Stimulated activated CD4-positive, alpha-beta T cell treated with anti-CD3 and anti-CD28 coated beads, Interleukin-15, amount 100 ng/mL, for 48 hours (primary cell): ENCODE data around the gene WAPL.

ENCODE experiments used
- DNase-seq, 2 donors: peaks; one replicate each; pipeline ENCODE4 v3.0.0-alpha.2; 2020; ENCODE audit warnings: low read depth in 2 of 2

WAPL gene

DNA sequence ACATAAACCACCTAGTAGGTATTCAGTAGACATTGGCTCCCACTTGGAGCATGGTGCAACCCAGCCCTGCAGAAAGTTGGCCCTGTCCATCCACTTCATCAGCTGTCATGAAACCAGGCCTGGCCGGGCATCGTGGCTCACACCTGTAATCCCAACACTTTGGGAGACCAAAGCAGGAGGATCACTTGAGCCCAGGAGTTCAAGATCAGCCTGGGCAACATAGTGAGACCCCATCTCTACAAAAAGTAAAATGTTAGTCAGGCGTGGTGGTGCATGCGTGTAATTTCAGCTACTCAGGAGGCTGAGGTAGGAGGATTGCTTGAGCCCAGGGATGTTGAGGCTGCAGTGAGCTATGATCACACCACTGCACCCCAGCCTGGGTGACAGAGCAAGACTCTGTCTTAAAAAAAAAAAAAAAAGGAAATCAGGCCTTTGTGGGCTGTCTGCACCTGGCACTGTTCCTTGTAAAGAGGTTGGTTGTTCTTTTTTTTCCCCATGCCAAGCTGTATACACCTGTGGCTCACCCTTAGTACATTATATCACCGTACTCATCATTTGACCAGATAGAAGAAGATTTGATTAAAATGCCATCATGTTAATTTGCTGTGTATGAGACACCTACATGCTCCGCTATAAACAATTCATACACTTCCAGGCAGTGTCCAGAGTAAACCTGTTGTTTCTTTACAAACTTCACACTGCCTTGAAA, 109.6 kb downstream of the WAPL start:
- DNase-seq, result no peak

DNA sequence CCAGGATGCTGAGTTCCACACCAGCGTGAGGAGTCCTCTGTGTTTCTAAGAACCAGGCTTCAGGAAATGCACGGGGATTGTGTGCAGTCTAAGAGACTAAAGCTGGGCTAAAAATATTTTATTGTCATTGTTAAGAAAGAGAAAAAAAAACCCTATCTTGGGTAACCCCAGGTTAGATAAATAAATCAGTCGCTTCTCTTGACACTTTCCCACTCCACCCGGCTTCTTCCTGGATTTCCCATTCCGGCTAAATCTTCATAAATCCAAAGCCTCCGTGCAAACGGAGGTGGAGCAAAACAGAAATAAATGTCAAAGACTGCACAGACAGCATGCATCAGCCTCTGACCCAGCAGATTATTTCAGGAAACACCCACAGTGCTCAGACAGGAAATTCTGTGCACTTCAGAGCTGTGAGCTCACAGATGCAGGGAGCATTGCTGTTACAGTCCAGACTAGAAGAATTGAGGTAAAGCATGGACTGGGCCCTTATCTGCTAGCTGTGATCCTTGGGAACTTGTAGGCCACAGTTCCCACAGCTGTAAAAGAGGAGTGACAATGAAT, 110.2 kb downstream of the WAPL start:
- peak in 1 of 2 donors; percentile 29 for DNase-seq

DNA sequence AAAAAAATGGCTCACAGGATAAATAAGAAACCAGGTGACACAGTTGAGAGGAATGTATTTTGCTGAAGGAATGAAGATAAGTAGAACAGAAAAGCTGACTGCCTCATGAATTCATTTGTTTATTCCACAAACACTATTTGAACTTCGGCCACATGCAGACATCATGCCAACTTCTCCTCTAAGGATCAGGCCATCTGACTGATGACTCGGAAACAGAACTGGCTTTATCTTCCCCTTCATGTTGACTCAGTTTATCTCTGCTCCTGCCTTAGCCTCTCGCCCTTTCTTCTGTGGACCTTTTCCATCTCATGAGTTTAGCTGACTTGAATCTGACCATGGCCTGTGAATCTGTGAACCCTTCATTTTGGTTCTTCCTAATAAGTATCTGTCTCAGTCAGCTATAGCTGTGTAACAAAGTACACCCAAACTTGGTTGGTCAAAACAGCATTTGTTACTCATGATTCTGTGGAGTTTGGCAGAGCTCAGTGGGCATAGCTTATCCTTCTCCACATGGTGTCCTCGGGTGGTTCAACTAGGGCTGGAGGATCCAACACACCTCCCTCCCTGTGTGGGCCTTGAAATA, 111.0 kb downstream of the WAPL start:
- DNase-seq, result no peak

DNA sequence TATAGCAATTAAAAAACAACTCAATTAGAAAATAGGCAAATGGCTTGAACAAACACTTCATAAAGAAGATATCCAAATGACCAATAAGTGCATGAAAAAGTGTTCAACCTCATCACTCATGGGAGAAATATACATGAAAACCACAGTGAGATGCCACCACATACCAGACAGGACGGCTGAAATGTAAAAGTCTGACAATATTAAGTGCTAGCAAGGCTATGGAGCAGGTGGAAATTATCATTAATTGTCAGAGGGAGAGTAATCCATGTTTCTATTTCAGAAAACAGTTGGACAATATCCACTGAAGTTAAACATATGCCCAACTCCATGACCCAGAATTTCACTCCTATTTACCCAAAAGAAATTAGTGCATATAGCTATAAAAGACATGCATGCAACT, 112.4 kb downstream of the WAPL start:
- no peak for DNase-seq

DNA sequence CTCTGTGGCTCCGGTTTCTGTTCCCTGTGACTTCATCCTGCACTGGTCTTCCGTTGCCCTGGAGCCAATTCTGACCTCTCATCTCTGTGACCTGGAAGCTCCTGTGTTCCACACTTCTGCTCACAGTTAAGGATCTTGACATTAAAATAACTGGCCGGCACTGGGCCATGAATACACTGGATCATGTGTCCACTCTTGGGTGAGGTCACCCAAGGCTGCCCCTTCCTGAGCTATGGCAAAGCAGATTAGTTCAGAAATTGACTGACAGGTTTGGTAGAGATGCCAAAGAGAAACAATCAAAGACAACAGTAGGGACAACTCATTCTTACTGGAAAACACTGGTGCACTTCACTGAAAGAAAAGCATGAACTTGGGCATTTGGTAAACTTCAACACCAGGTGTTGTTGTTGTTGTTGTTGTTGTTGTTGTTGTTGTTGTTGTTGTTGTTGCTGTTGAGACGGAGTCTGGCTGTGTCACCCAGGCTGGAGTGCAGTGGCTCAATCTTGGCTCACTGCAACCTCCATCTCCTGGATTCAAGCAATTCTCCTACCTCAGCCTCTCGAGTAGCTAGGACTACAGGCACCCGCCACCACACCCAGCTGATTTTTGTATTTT, 118.3 kb downstream of the WAPL start:
- DNase-seq, result no peak

DNA sequence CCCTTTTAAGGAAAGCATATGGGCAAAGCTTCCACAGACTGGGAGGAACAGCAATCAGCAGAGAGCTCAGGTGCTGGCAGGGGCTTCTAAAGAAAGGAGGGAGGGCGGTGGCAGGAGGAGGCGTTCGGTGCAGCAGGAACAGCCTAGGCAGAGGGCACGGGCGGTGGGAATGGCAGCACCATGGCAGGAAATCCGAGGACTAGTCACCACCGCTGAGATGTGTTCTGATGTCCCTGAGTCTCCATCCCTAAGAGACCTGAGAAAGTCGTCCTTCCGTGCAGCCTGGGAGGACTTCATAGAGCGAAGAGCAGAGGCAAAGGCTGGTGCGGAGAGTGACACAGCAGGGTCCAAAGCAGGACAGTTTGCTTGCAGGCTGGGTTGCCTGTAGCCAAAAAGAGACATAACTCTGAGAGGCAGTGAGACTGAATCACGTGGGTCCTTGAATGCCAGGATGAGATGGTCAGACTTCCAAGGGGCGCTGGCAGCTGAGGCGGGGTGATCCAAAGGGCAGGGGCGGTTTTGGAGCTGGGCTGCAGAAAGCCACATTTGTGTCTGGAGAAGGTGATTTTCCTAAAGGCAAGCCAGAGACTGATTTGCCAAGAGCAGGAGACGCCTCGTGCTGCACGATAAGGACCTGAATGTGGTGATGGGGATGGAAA, 119.2 kb downstream of the WAPL start:
- no peak for DNase-seq

DNA sequence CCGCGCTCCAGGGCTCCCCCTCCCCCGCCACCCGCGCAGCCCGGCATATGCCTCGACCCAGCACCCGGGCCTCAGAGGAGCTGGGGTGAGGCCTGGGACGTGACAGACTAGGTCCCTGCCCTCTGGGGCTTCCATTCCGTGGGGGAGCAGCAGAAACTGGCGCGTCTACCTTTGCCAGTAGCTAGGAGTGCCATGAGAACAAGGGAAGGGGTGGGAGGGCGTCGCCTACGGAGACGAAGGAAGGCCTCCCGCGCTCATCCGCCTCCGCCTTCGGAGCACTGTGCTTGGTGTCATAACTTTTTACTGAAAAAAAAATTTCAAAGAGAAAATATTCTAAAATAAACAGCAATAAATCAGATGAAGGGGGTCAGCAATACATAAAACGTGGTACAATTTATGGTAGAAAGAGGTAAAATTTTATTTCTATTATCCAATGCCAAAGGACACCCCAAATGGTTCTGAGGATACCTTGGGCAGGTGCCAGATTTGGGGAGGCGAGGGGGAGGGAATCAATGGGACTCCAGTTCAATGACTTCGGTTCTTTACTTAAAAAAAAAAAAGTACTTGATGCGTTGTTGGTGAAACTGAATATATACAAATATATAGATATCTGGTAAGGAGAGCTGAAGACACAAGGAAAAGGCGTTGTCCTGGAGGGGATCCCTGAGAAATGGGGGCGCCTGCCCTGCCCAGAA, 119.9 kb downstream of the WAPL start:
- DNase-seq, result no peak

DNA sequence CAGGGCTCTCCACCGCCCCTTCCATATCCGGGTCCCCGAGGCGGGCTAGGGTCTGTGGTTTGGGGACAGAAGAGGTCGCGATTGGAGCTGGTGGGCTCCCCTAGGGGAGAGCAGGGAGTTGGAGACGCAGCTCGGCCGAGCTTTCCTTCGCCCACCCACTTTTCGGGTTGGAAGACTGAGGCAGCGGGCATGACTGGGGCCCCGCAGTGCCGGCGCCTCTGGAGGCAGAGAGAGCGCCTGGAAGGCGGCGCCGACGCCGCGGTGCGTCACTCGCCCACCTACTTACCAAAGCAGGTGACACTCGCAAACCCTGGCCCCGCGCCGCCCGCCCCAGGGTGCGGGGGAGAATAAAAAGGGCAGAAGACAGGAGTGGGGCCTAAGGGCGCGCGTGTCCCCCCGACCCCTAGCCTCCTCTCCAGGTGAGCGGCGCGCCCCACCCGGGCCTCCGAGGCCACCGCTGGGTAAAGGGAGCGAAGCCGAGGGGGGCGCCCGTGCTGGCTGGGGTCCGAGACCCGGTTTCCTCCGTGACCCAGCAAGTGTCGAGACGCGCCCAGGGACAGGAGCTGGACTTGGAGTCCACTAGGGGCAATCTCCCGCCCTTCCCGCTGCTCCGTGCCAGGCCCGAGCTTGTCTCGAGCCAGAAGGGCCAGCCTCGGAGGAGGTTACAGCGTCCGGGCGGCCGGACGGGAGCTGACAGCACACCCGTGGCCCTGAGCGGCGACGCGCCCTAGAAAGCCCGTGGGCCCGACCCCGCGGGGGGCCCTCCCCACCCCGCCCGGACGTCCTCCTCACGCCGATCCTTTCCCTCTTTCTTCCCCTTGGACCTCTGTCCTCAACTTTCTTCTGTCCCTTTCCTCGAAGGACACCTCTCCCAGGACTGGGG, 120.6 kb downstream of the WAPL start:
- DNase-seq, result peak; percentile 64 to 69

DNA sequence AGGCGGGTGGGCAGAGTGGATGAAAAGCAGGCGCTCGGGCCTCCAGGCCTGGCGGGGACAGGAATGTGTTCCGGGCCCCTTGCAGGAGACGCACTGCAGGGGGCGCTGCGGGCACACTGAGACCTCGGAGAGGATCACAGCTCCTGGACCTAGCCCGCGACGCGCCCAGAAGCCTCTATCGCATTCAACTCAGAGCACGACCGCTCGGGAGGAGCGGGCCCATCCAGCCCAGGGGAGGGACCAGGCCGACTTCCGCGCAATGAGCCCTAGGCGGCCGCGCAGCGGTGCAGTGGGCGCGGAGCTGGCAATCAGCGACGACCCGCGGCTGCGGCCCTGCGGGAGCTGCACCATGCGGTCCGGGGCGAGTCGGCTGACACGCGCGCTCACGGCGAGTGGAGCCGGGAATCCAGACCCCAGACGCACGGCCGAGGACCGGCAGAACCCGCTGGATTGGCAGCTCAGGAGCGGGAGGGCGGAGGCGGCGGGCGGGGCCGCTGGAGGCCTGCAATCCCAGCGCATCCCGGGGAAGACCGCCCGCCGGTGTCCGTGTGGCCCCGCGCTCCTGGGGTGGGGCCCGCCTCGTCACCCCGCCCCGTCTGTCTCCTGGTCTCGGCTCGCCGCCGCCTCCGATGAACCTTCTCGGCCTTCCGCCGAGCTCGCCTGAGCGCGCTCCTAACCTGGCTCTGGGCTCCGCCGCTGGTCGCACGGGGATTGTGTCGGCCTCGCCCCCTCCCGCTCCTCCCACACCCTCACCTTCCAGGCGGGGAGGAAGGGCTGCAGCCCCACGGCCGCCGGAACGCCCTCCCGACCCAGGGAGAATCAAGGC, 121.5 kb downstream of the WAPL start:
- DNase-seq, result peak; percentile 91 to 94

DNA sequence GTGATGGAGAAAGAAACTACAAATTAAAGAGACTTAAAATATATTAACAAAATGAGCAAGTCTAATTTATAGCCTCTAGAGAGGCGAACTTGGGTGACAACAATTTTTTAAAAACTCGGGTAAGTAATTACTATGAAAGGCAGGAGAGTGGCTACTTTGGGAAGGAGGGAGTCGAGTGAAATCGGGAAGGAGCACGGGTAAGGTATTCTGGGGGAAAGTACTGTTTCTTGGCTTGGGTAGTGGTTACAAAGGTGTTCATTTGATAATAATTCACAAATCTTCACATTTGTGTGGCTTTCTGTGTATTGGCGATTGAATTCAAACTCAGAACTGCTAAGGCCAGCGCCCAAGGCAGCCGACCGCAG, 122.1 kb downstream of the WAPL start:
- no peak for DNase-seq

DNA sequence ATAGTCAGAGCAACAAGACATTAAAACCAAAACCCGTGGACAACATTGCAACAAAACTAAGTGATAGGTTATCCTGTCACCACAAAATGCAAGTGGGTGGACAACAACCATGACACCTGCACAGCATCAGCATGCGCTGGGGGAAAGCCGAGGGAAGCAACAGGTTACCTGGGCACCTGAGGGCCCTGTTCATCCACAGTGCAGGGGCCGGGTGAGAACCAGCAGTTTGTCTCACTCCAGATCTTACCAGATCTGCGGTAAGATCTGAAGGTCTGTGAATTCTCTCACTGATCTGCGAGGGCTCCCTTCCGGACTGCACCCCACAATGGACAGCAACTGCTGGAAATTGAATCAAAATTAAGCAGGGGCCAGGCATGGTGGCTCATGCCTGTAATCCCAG, 124.5 kb downstream of the WAPL start:
- DNase-seq, result no peak

DNA sequence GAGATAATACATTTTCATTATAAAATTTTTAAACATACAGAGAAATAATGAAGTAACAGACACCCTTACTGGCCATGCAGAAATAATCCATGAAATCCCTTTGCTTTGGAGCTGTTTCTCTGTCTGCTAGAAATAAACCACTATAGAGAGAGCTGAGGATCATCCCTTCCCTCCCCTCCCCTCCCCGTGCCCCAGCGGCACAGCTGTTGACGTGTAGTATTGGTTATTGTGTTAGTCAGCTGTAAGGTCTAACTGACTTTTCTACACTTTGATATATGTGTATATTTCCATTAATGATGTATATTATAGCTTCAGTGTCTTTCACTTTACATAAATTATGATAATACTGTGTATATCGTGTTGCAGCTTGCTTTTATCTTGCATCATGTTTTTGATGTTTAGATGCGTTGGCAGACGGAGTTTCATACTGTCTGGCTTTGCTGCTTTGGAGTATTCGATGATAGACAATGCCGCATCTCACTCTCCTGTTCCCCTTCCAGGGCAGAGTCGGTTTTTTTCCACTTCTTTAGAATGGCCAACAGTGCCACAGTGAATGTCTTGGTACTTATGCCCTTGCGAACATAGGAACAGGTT, 127.6 kb downstream of the WAPL start:
- DNase-seq, result no peak

DNA sequence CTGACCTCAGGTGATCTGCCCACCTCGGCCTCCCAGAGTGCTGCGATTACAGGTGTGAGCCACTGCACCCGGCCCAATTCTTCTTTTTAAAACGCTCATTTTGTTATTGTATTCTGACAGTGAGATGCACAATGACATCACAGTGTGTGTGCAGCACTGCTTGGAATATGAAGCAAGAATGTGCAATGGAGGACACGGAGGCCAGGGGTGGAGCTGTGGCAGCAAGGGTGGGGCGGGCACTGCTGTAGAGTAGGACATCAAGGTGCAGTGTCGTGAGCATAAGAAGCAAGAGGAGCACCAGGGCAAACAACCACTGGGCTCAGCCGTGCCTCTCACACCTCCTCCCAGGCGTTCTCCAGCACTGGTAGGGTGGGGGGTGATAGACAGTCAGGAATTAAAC, 128.2 kb downstream of the WAPL start:
- DNase-seq, result no peak

DNA sequence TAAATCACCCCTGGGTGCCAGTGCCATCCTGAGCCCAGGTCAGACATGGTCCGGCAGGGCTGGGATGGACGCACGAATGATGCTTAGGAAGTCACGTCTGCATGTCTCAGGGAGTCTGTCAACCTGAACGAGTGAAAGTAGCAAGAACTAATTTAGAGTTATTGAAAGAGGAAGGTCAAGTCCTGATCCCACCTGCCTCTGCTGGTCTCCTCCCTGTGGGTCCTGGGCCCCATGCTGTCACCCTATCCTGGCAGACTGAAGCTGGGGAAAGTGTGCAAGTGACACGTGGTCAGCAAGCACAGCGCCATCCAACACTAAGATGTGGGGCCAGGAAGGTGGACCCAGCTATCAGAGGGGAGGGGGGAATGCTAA, 128.9 kb downstream of the WAPL start:
- no peak for DNase-seq

DNA sequence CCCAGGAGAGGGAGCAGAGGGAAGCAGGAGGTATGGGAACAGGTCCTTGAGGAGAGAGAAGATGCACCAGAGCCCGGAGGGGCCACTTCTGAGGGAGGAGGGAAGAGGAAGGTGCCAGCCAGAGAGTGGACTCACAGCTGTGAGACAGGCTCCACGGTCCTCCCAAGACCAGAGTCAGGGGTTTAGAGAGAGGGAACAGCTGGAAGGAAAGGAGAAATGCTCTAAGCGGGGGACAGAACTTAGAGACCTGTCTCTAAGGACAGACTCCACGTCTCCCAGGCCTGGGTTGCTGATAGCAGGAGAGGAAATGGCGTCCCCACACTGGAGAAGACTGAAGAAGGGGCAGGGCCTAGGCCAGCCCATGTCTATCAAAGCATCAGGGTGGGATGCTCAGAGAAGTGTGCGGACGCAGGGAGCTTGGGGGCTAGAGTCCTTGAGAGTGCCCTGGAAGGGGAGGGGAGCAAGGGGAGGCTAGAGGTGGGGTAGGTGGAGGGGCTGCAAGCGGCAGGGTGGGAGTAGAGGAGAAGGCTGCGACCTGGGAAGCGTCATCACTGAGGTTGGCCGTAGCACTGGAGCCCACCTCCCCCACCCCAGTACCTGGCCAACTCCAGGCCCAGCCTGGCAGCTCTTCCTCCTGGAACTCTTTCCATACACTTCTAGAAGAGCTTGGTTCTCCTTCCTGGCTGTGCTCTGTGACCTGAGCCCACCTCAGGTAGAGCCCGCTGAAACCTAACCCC, 129.4 kb downstream of the WAPL start:
- no peak for DNase-seq

DNA sequence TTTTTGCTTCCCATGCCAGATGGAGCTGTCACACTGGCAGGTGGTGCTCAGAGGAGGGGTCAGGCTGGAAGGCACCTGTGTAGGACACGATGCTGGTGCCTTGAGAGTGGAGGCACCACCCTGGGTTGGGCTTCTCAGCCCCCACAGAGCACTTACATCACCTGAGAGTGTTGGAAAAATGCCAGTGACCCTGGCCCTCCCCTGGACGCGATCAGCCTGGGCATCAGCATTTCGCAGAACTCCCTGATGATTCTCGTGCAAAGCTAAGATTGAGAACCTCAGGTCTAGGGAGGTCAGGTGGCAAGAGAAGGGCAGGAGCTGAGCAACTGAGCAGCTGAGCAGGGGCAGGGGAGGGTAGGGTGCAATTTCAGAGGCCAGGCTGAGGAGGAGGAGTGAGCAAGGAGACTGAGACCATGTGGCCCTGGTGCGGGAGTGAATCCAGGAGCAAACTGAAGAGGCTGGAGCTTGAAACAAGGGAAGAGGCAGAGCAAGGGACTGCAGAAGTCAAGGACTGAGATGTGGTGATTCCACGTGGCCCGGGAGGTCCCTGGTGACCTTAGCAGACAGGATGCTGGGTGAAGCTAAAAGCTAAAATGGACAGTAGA, 130.3 kb downstream of the WAPL start:
- DNase-seq, result no peak

DNA sequence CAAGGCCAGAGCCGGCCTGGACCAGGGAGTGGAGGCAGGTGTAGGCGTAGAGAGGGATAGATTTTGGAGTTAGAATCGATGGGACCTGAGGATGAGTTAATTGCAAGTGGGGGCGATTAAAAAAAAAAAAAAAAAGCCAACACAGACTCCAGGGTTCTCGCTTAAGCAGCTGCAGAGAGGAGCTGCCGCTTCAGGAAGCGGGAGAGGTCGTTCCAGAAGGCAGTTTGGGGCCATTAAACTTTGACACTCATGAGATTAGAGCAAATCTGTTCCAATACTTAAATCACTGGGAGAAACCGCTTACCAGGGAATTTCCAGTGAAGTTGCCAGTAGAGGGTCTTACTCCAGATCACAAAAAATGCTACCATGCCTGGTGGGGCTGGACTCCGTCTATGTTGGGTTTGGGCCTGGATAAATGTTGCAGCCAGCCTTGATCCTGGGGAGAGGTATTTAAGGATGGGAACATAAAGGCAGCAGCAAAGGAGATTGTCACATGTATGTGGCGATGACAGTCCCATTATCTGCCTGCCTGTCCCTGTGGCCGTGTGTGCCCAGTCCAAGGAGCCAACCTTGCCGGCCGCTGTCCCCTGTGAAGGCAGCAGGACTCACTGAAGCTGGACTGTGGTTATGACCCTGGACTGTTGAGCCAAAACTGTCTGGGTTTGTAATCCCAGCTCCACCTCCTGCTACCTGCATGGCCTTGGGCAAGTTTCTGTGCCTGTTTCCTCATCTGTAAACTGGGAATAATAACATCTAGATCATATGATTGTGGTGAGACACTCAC, 131.1 kb downstream of the WAPL start:
- DNase-seq, result no peak
